Right lobe of liver (tissue), 6 donors: ENCODE measurements around the gene OVCA2. TPM values are rescaled to one million over a fixed set of nuclear protein-coding genes. Genes with fewer than 3 reads are reported as not detected.
A peak's percentile ranks its signal among the peaks of the same experiment; 100 is the strongest.

Source experiments
- ATAC-seq, 4 donors: fragments of 200-7000 bp; cut with Tn5 transposase; one replicate each; pipeline ENCODE4 v1.9.1; 2020; ENCODE audit warnings: mild to moderate bottlenecking in 4 of 4, moderate library complexity in 4 of 4
- DNase-seq, 3 donors: peaks; one replicate each; pipeline ENCODE4 v3.0.0-alpha.2; 2020
- H3K27ac ChIP-seq, 3 donors: fragments of 200-600 bp; one replicate each; pipeline ENCODE4 v1.8.0; 2022
- H3K27me3 ChIP-seq, 2 donors: fragments of 200-600 bp; one replicate each; pipeline ENCODE4 v1.8.0; 2022
- H3K36me3 ChIP-seq, 4 donors: fragments of 200-600 bp; sonication (generic) in 1 of 4; one replicate each; pipeline versions ENCODE4 v1.5.1 to v1.8.0; 2017 to 2022; ENCODE audit warnings: control low read depth in 1 of 4
- H3K4me1 ChIP-seq, 4 donors: fragments of 200-600 bp; sonication (generic) in 1 of 4; one replicate each; pipeline versions ENCODE4 v1.5.1 to v1.8.0; 2017 to 2022; ENCODE audit warnings: control low read depth in 1 of 4
- H3K4me3 ChIP-seq, 3 donors: fragments of 200-600 bp; one replicate each; pipeline ENCODE4 v1.8.0; 2022
- H3K9me3 ChIP-seq, 4 donors: fragments of 200-600 bp; sonication (generic) in 1 of 4; one replicate each; pipeline versions ENCODE4 v1.5.1 to v1.8.0; 2017 to 2022; ENCODE audit warnings: control low read depth in 1 of 4
- POLR2A ChIP-seq: fragments of 450-650 bp; IDR thresholded peaks from one replicate; pipeline ENCODE4 v1.6.1; 2017; ENCODE audit warnings: antibody characterized with exemption, mild to moderate bottlenecking
- WGBS: methylation state at CpG from one replicate; pipeline ENCODE4 v1.1.6; 2018; ENCODE audit warnings: low coverage, low lambda C conversion rate; ENCODE audit not compliant: insufficient coverage; ENCODE audit errors: missing lambda C conversion rate; 5-methylcytosine and 5-hydroxymethylcytosine counted together
- intact Hi-C, 2 donors: fragments of 100-400 bp; cut with DNase I; formaldehyde crosslinking; loops; one replicate each; pipeline versions ENCODE4 v1.11.2 to v1.14.1; 2022
- total RNA-seq, 6 experiments: library from RNA; depleted of rRNA in 2 of 6; stranded (reverse); fragments of >200 nt in 2 of 6; fragmentation: NEBNext Ultra II Directional in 3 of 6; extraction: Animal tissue kit (Norgen Biotek cat#: 25700) in 3 of 6; gene quantifications; one replicate each; pipeline versions ENCODE4 v1.1.0 to v1.2.4, GENCODE V29; 2016 to 2023
- TF ChIP-seq, protein P1 (sequence below), 4 donors: fragments of 200-600 bp in 3 of 4; fragments of 450-650 bp in 1 of 4; IDR thresholded peaks; one replicate each; pipeline versions ENCODE4 v1.5.1 to v1.8.0; 2016 to 2022; ENCODE audit warnings: antibody characterized with exemption in 4 of 4, mild to moderate bottlenecking in 2 of 4
- donor health status: DM: no; HTN: yes; CAD: no.
- donor health status: DM: no; HTN: no; CAD: no.
- donor health status: DM: no; HTN: no; CAD: no.
- donor health status: DM: no; HTN: yes; CAD: no.
- donor health status: DM: no; HTN: yes; CAD: no.

The OVCA2 gene
- total RNA-seq, 6 experiments from 2014 or later, result 10.3 to 36.2 (median 14.8) TPM

DNA sequence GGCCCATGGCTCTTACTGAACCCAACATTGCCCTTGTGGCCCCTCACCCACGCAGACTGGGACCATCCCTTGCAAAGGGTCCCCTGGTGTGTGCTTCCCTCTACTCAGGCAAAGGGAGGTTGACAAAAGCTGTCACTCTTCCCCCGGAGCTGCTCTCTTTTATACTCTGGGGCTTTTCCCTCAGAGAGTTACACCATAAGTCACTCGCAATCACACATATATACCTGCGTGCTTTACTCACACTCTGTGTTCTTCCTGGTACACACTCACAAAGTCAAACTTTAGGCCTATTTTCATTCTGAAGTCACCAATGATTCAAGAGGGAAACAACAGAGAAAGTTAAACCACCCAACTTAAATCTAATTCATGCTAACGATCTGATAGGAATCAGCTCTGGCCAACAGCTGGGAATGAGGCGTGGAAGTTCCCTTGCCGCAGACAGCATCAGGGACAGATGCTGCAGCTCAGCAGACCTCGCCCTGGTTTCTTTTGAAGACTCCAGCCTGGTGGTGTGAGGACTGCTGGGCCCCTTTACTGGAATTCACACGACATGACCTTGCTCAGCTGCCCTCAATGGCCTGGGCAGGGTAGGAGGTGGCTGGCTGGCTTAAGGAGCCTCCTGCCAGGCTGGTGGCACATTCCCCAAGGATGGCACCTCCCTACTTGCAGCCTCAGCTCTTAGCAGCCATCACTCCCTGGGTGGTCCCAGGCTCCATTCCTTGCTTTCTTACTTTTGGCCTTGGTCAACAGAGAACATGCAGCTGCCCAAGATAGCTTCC, 40.4 kb downstream of the OVCA2 start:
- peaks cover 0 to 12% (median 2%) of the 10 kb centered on the region in 4 donors for H3K4me1 ChIP-seq
- intact Hi-C loops, result no loop called here
- peaks cover 0 to 8% (median 0%) of the 10 kb centered on the region in 4 donors for H3K36me3 ChIP-seq
- TF ChIP-seq, protein P1, sequence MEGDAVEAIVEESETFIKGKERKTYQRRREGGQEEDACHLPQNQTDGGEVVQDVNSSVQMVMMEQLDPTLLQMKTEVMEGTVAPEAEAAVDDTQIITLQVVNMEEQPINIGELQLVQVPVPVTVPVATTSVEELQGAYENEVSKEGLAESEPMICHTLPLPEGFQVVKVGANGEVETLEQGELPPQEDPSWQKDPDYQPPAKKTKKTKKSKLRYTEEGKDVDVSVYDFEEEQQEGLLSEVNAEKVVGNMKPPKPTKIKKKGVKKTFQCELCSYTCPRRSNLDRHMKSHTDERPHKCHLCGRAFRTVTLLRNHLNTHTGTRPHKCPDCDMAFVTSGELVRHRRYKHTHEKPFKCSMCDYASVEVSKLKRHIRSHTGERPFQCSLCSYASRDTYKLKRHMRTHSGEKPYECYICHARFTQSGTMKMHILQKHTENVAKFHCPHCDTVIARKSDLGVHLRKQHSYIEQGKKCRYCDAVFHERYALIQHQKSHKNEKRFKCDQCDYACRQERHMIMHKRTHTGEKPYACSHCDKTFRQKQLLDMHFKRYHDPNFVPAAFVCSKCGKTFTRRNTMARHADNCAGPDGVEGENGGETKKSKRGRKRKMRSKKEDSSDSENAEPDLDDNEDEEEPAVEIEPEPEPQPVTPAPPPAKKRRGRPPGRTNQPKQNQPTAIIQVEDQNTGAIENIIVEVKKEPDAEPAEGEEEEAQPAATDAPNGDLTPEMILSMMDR (IDR thresholded peaks at IDR 0.05), result no peak
- no peaks in the 10 kb centered on the region for H3K9me3 ChIP-seq
- DNase-seq (no peak), ATAC-seq (no peak)
- WGBS, result 97% methylated on average over 7 of the region's 9 CpGs
- no peaks in the 10 kb centered on the region for H3K27me3 ChIP-seq
- H3K4me3 ChIP-seq, result no peak overlapping the region
- H3K27ac ChIP-seq, result no peak overlapping the region

DNA sequence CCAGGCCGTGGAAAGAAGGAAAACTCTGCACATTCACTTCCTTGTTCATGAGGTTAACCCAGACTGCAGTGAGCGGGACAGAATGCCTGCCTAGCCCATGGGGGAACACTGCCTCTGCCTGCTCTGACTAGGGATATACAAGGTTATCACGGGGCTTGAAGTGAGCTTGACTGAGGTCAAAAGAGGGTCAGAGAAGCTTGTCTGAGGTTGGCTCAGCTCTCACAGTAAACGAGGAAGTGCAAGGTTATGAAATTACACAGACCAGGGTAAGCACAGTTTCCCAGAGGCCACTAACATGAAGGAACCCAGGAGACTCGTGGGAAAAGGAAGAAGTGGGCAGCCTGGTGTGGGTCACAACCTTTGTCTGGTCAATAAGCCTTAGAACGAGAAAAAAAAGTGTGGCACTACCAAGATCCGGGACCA, 41.8 kb downstream of the OVCA2 start:
- intact Hi-C loops, result no loop called here
- ATAC-seq, result peak; percentile 63 to 77 (median 68)
- Histone ChIP-seq H3K36me3 (peaks cover 0 to 8% (median 0%) of the 10 kb centered on the region in 4 donors), H3K9me3 (no peaks in the 10 kb centered on the region), H3K27ac (peak overlapping the region; percentile 62 to 77 (median 69)), H3K27me3 (no peaks in the 10 kb centered on the region), H3K4me3 (no peak overlapping the region), H3K4me1 (peaks cover 0 to 21% (median 6%) of the 10 kb centered on the region in 4 donors)
- no peak for DNase-seq
- TF ChIP-seq, protein P1 (IDR thresholded peaks at IDR 0.05), result no peak
- TF ChIP-seq POLR2A, result no peak
- WGBS, result 33% methylated on average over 6 of the region's 7 CpGs

DNA sequence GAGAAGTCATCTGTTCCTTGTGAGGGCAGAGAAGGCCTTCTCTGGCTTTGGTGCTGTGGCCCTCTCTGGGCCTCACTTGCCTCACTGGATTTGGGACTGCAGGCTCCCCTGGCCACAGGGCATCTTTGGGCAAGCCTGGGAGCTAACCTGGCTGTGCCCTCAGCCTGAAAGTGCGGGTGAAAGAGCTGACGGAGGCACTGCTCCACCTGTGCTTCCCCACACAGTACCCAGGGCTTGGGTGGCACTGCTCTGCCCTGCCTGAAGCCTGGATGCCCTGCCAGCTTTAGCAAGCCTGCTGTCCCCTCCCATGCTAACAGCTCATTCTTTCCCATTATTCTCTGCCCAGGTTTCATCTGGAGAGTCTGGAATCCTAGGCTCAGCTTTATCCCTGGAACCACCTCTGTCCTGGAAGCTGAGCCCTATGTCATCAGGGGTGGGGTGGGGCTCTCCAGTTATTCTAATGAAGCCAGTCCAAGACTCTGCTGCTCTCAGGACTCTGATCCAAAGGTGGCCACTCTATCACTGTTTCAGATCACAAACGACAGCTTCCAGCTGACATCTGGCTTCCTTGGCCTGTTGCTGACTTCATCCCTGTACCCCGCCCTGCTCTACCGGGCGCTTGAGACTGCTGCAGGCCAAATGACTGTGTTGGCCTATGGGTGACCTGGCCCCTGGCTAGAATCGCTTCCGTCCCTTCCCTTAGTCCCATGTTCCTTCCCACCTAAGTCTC, 42.4 kb downstream of the OVCA2 start:
- peaks cover 0 to 27% (median 6%) of the 10 kb centered on the region in 4 donors for H3K4me1 ChIP-seq
- intact Hi-C loops, result no loop called here
- H3K4me3 ChIP-seq, result no peak overlapping the region

More for the DNA sequence above, 42.4 kb downstream of the OVCA2 start:
- DNase-seq, result no peak
- 65% methylated on average over 2 of the region's 8 CpGs for WGBS
- peak overlapping the region; percentile 62 to 77 (median 69) for H3K27ac ChIP-seq
- H3K36me3 ChIP-seq, result peaks cover 0 to 8% (median 0%) of the 10 kb centered on the region in 4 donors
- H3K9me3 ChIP-seq, result no peaks in the 10 kb centered on the region
- TF ChIP-seq POLR2A, result no peak
- TF ChIP-seq, protein P1 (IDR thresholded peaks at IDR 0.05), result no peak
- no peaks in the 10 kb centered on the region for H3K27me3 ChIP-seq
- ATAC-seq, result peak in 3 of 4 donors; percentile 9 to 33 (median 29)
